Activated CD8-positive, alpha-beta memory T cell treated with anti-CD3 and anti-CD28 coated beads for 4 hours (primary cell): Measurements from ENCODE around the gene MIAT.
"Not testable (repeated sequence)": the region's sequence is repeated elsewhere in the genome, so short reads cannot be mapped to it uniquely, and the experiment has no call there.

Experiments
- DNase-seq, 2 donors: peaks; one replicate each; pipeline ENCODE4 v3.0.0-alpha.2; 2020; ENCODE audit warnings: low read depth in 2 of 2

The MIAT gene

DNA sequence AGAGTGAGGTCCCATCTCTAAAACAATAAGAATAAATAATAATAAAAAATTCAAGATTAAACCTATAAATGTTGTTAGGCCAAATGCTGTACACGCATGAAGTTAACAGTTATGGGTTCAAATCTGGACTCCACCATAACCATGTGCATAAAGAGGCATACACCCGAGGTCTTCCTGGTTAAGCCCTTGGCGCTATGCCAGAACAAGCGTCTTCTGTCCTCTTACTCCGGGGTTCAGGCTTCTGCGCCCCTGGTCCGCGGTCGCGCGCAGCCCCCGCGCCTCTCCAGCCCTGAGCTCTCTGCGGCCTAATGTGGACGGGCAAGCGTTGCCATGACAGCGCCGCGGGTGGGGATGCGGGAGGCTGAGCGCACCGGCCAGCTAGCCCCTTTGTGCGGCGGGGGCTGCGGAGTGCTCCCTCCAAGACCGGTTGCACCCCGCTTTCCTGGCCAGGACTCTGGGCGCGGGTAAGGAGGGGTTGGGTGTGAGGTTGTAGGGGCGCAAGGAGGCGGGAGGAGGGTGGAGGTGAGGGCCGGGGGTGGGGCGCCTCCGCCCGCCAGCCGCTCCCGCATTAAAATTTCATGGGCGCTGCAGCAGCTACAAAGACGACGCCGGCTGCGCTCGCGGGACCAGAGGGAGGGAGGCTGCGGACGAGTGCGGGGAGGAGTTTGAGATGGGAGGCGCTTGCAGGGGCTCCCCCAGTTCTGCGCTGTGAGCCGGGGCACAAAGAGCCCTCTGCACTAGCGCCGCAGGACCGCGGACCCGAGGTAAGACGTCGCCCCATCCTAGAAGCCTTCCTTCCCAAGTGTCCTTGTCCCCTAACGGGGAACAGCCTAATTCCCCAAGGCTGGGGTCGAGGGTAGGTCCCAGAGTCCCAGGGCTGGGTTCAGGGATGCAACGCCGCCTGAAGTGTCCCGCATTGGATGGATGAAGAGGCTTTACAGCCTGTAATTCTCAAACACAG is at the start of gene MIAT:
TSS of gene MIAT (plus strand) at position 698 of the 961 bp plus-strand sequence.
- no peak for DNase-seq

- DNase-seq = no peak
These were observed 49.3 kb upstream of the MIAT start for GRCh38 chr22:26608129-26608528.

DNA sequence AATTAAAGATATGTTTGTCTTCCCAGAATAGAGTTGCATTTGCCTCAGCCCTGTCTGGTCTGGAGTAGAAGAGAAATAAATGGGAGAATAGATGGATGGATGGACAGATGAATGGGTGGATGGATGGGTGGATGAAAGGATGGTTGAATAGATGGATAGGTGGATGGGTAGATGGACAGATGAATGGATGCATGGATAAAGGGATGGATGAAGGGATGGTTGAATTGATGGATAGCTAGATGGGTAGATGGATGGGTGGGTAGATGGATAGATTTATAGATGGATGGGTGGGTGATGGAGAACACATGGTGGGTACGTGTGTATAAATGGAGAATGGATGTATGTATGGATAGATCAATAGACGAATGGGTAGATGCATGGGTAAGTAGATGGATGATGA is 48.1 kb upstream of the MIAT start:
- DNase-seq = no peak

- DNase-seq = no peak
These were observed 47.1 kb upstream of the MIAT start for GRCh38 chr22:26610072-26610958.

DNA sequence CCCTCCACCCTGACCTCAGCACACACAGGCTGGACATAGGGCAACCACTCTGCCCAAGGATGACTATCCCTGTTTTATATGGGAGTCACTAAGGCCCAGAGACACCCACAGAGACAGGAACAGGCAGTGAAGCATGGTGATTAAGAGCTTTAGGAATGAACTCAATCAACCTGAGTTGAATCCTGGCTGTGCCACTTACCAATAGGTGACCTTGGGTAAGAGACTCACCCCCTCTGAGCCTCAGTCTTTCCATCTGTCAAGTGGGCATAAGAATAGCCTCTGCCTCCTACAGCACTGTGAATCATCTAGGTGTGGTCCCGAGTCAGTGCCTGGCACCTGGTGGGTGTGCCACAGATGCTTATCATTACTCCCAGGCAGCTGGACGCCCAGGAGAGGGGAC is 46.4 kb upstream of the MIAT start:
- no peak for DNase-seq

DNA sequence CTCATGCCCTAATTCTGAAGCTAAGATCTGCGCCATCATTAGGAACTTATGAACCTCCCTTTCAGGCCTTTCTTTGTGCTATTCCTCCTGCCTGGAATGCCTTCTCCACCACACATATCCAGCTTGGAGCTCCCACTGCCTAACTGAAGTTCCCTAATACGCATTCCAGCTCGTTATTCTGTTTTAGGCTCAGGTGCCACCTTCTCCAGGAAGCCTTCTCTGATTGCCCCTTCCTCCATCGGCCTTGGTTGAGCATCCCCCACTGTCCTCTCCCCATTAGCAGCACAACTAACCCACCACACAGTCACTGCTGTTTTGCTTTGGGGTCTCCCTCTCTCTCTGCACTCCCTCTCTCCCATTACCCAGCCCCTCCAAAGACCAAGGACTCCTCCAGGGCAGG is 44.7 kb upstream of the MIAT start:
- no peak for DNase-seq

- not testable (repeated sequence) for DNase-seq
These were observed 43.6 kb upstream of the MIAT start for GRCh38 chr22:26613753-26614152.

DNA sequence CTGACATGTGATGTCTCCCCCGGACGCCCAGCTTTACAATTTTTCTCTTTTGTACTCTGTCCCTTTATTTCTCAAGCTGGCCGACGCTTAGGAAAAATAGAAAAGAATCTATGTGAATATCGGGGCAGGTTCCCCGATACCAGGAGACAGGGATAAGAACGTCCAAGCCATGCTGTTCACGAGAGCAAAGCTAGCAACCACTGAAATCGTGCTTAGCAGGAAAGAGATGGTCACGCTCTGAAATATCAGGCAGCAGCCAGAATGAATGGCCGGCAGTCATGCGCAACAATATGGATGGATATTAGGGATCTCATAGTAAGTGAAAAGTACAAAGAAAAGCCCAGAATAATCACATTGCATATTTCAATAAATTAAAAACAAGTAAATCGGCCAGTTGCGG is 43.1 kb upstream of the MIAT start:
- DNase-seq = no peak

DNA sequence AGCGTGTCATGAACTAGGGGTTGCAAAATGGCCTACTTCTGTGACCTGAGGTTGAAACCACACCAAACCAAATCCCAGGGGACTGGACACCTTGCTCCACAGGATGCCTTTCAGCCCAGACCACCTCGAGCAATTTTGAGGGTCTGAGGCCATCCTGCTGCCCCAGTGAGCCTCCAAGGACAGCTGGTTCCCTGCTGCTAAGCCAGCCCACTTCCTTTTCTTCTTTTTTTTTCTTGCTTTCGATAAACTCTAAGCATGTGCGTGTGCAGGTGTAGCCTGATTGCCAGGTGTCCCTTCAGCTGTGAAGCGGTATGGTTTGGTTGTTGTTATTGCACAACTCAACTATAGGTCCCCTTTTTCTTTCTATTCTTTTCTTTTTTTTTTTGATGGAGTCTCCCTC is 42.2 kb upstream of the MIAT start:
- DNase-seq = no peak

- DNase-seq = no peak
These were observed 41.5 kb upstream of the MIAT start for GRCh38 chr22:26615830-26616435.

- DNase-seq = no peak
These were observed 40.7 kb upstream of the MIAT start for GRCh38 chr22:26616650-26617049.

- DNase-seq = no peak
These were observed 39.9 kb upstream of the MIAT start, which contains the start of gene CRYBB1 for GRCh38 chr22:26617271-26618199. Gene CRYBB1 (minus strand): TSS chr22:26618027. CDS start chr22:26616319, 1,708 bp downstream.

GRCh38 chr22:26618455-26618854 is 38.9 kb upstream of the MIAT start:
- DNase-seq = no peak

DNA sequence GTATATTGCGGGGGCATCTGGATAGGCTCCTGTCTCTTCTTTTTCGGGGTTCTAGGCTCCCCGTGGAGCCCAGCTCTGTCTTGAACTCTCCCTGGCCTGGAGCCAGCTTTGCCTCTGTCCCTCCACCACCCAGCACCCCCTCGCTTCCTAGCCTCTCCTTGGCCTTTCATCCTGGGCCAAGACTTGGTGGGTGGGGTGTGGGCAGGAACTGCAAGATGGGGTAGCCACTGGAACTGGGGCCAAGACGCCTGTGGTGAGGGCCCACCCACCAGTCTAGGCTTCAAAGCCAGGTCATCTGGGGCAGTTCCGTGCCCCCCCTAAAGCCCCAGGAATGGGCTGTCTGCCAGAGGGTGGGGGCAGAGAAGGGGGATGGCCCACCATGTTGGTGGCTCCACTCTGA is 37.9 kb upstream of the MIAT start:
- DNase-seq = no peak

GRCh38 chr22:26620197-26620596 is 37.2 kb upstream of the MIAT start:
- DNase-seq = no peak

- DNase-seq = no peak
These were observed 35.7 kb upstream of the MIAT start, which contains the start of gene CRYBA4 for GRCh38 chr22:26621663-26622062. Gene CRYBA4 (plus strand): TSS chr22:26621963. CDS start chr22:26622597, 634 bp downstream.

GRCh38 chr22:26623984-26624383 is 33.4 kb upstream of the MIAT start:
- no peak for DNase-seq

- no peak for DNase-seq
These were observed 32.6 kb upstream of the MIAT start for GRCh38 chr22:26624803-26625202.

GRCh38 chr22:26629988-26630761 is 27.2 kb upstream of the MIAT start:
- no peak for DNase-seq

DNA sequence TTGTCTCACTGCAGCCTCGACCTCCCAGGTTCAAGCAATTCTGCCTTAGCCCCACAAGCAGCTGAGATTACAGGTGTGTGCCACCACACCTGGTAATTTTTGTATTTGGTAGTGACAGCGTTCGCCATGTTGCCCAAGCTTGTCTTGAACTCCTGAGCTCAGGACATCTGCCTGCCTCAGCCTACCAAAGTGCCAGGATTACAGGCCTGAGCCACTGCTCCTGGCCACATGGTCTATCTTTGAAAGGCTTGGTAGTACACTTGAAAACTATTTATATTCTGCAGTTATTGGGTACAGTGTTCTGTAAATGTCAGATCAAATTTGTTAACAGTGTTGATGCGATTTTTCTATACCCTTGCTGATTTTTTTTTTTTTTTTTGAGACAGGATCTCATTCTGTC is 26.1 kb upstream of the MIAT start:
- DNase-seq = no peak
